HepG2 (cell line): ENCODE results near the gene ABHD10. TPM values are rescaled to one million over a fixed set of nuclear protein-coding genes. Genes with fewer than 3 reads are reported as not detected.

Experiments used
- ATAC-seq: fragments of 200-7000 bp; cut with Tn5 transposase; 3 replicates; pipeline ENCODE4 v1.9.1; 2020; ENCODE audit warnings: mild to moderate bottlenecking, moderate library complexity
- BruUV-seq: library from RNA; stranded (reverse); fragments of 400-500 nt; replicated peaks from 2 replicates; lab custom pipeline; 2021; lab: Mats Ljungman, UMichigan
- CTCF ChIA-PET: fragments of 300-600 bp; formaldehyde crosslinking; extraction: SDS; loops from one replicate; lab custom pipeline; 2021; ENCODE audit warnings: low total read pairs, inconsistent platforms, low intra/inter-chr PET ratio; lab: Yijun Ruan, JAX
- POLR2A ChIA-PET: fragments of 350-600 bp; sonication (Branson Sonifier 250); formaldehyde crosslinking; loops from one replicate; lab custom pipeline; 2020; ENCODE audit warnings: antibody characterized with exemption, inconsistent platforms; lab: Yijun Ruan, JAX
- DNase-seq: peaks from one replicate; pipeline ENCODE4 v3.0.0-alpha.2; 2015; ENCODE audit warnings: low spot score
- FAIRE-seq: peaks from 3 replicates; lab custom pipeline; 2011; peaks lifted over from hg19 to GRCh38; lab: Jason Lieb, UNC
- H2AFZ ChIP-seq: one replicate; pipeline ENCODE4 v1.6.1; 2011; ENCODE audit warnings: low read length, inconsistent platforms
- H3K27ac ChIP-seq: fragments of 300-600 bp; 3 replicates; pipeline ENCODE4 v1.8.0; 2011; ENCODE audit warnings: mixed run types, mild to moderate bottlenecking, mixed read lengths, low read length, inconsistent platforms; ENCODE audit not compliant: insufficient read depth; ENCODE audit errors: extremely low read length
- H3K27me3 ChIP-seq, 2 experiments: fragments of 200-600 bp in 1 of 2; 2 replicates in 1 of 2; 3 replicates in 1 of 2; pipeline versions ENCODE4 v1.6.0 to v1.8.0; 2011; ENCODE audit warnings: low read length in 2 of 2, mild to moderate bottlenecking in 2 of 2, moderate library complexity in 2 of 2, inconsistent platforms in 1 of 2; ENCODE audit not compliant: insufficient read depth in 2 of 2, control insufficient read depth in 1 of 2
- H3K36me3 ChIP-seq, 2 experiments: fragments of 200-600 bp in 1 of 2; replicated peaks in 1 of 2; 2 replicates in 1 of 2; 3 replicates in 1 of 2; pipeline versions ENCODE4 v1.5.1 to v1.8.0; 2011; ENCODE audit warnings: low read length in 2 of 2, inconsistent platforms in 1 of 2; ENCODE audit not compliant: insufficient read depth in 2 of 2, control insufficient read depth in 1 of 2
- H3K4me1 ChIP-seq: 2 replicates; pipeline ENCODE4 v1.5.1; 2012; ENCODE audit warnings: low read length, inconsistent platforms; ENCODE audit not compliant: insufficient read depth
- H3K4me2 ChIP-seq: 2 replicates; pipeline ENCODE4 v1.6.0; 2011; ENCODE audit warnings: low read depth, low read length, inconsistent platforms
- H3K4me3 ChIP-seq, 3 experiments: fragments of 200-600 bp in 1 of 3; sonication (generic), shearing (Covaris generic) in 1 of 3; replicated peaks in 1 of 3; 2 replicates each; pipeline ENCODE4 v1.5.1; 2011 to 2016; ENCODE audit warnings: low read length in 3 of 3, inconsistent platforms in 2 of 3, low read depth in 2 of 3, mild to moderate bottlenecking in 2 of 3, control low read depth in 1 of 3, mixed read lengths in 1 of 3; ENCODE audit not compliant: insufficient read depth in 1 of 3
- H3K79me2 ChIP-seq: one replicate; pipeline ENCODE4 v1.6.1; 2011; ENCODE audit warnings: low read length, inconsistent platforms; ENCODE audit not compliant: insufficient read depth
- H3K9ac ChIP-seq: 2 replicates; pipeline ENCODE4 v1.6.0; 2011; ENCODE audit warnings: mild to moderate bottlenecking, low read depth, low read length, inconsistent platforms; ENCODE audit not compliant: insufficient read depth
- H3K9me3 ChIP-seq: 2 replicates; pipeline ENCODE4 v1.5.1; 2012; ENCODE audit warnings: mild to moderate bottlenecking, low read length
- H4K20me1 ChIP-seq: 2 replicates; pipeline ENCODE4 v1.6.0; 2011; ENCODE audit warnings: inconsistent platforms, mild to moderate bottlenecking, low read length, moderate library complexity; ENCODE audit not compliant: insufficient read depth
- MTA1 ChIP-seq: sonication (generic); formaldehyde crosslinking; IDR thresholded peaks from 2 replicates; pipeline ENCODE4 v1.4.0; 2020; ENCODE audit warnings: missing genetic modification reagents, mild to moderate bottlenecking, borderline replicate concordance
- XBP1 ChIP-seq: sonication (generic); formaldehyde crosslinking; IDR thresholded peaks from 2 replicates; pipeline ENCODE4 v1.5.0; 2020; ENCODE audit warnings: missing genetic modification reagents
- ZNF121 ChIP-seq: sonication (generic); formaldehyde crosslinking; IDR thresholded peaks from 2 replicates; pipeline ENCODE4 v1.5.0; 2020; ENCODE audit warnings: mild to moderate bottlenecking, missing genetic modification reagents
- ZNF337 ChIP-seq: sonication (generic); formaldehyde crosslinking; IDR thresholded peaks from 2 replicates; pipeline ENCODE4 v1.5.1; 2020; ENCODE audit warnings: missing genetic modification reagents, low read depth, mild to moderate bottlenecking, borderline replicate concordance
- ZNF777 ChIP-seq: sonication (generic); formaldehyde crosslinking; IDR thresholded peaks from 2 replicates; pipeline ENCODE4 v1.4.0; 2020; ENCODE audit warnings: missing genetic modification reagents
- WGBS: methylation state at CpG from one replicate; pipeline ENCODE4 v1.1.6; 2017; ENCODE audit warnings: low lambda C conversion rate; 5-methylcytosine and 5-hydroxymethylcytosine counted together
- in situ Hi-C: cut with HindIII; loops from 2 replicates; pipeline ENCODE4 v1.10.0; 2017; ENCODE audit warnings: low pct_unique_long_range_greater_than_20kb; ENCODE audit not compliant: extremely low pct_ligation_motif_present
- intact Hi-C: fragments of 100-400 bp; cut with micrococcal nuclease; formaldehyde crosslinking; loops from one replicate; pipeline ENCODE4 v1.10.0; 2022; ENCODE audit not compliant: unreplicated experiment
- polyA plus RNA-seq, 8 experiments: library from polyadenylated mRNA; depleted of rRNA in 3 of 8; stranded (reverse) in 7 of 8; unstranded in 1 of 8; fragments of >200 nt; fragmentation: Illumina TruSeq in 4 of 8; extraction: Trizol in 4 of 8; gene quantifications; 2 replicates each; pipeline versions ENCODE4 v1.2.1 to v1.2.3, GENCODE V29; 2011 to 2016; ENCODE audit warnings: low read depth in 4 of 8, missing spikeins in 1 of 8, mixed read lengths in 1 of 8; ENCODE audit not compliant: insufficient read depth in 1 of 8
- total RNA-seq, 5 experiments: library from RNA; depleted of rRNA; stranded (reverse); fragments of >200 nt; fragmentation: Illumina TruSeq; extraction: Trizol; gene quantifications; 2 replicates each; pipeline ENCODE4 v1.2.3, GENCODE V29; 2016; ENCODE audit warnings: low read depth in 1 of 5
- TF ChIP-seq, protein P1 (sequence below): sonication (generic); formaldehyde crosslinking; IDR thresholded peaks from 2 replicates; pipeline ENCODE4 v1.4.0; 2020; ENCODE audit warnings: missing genetic modification reagents
- TF ChIP-seq, protein P2 (sequence below): sonication (generic); formaldehyde crosslinking; IDR thresholded peaks from 2 replicates; pipeline ENCODE4 v1.5.1; 2020; ENCODE audit warnings: missing genetic modification reagents, mild to moderate bottlenecking, borderline replicate concordance
- TF ChIP-seq, protein P3 (sequence below): sonication (generic); formaldehyde crosslinking; conservative IDR thresholded peaks from 2 replicates; pipeline ENCODE4 v1.8.0; 2022; ENCODE audit warnings: mild to moderate bottlenecking, moderate library complexity, missing genetic modification reagents
- TF ChIP-seq, protein P4 (sequence below): IDR thresholded peaks from 2 replicates; pipeline ENCODE4 v1.6.1; 2016; ENCODE audit warnings: low read depth, control low read depth
- TF ChIP-seq, protein P5 (sequence below): sonication (generic); formaldehyde crosslinking; IDR thresholded peaks from 2 replicates; pipeline ENCODE4 v1.8.0; 2022; ENCODE audit warnings: missing genetic modification reagents, mild to moderate bottlenecking, borderline replicate concordance

The ABHD10 gene
- total and polyA plus RNA-seq, 2 of the 13 experiments (the other 11 are each of a cell fraction or from before 2014, with no cell fraction given), result 22.8 to 50.2 TPM

DNA sequence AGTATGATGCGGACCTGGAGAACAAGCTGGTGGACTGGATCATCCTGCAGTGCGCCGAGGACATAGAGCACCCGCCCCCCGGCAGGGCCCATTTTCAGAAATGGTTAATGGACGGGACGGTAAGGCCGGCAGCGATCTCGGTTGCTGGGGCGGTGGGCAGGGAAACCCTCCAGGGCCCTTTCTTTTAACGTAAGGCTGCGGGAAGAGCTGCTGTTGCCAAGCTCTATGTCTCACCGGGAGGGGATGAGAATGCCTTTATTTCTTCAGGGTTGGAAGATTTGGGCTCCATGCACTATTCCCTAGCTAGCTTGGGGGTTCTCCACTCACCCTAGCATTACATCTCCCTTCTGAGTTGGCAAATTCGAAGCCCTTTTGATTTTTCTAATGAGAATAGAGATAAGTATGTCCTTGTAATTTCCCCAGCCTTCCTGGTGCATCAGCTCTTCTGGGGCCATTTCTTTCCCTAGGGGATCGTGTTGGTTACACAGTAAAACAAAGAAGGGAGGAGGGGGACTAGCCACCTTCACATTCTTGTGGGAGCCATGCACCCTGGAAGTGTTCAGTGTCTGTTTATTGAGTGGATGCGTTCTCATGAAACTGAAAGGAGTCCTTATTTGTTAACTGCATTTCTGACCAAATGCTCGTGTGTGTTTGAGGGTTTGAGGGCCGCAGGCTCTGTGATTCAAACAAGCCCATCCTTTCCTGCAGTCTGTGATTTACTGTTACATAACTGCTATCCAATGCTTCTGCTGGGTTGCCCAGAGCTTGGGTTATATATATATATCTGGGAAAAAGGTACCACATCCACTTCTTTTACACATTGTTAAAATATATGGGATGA lies 20.9 kb downstream of the ABHD10 start:
- Histone ChIP-seq H3K4me1 (peaks cover 23% of the 10 kb centered on the region), H2AFZ (peak overlapping the region; percentile 56), H4K20me1 (no peaks in the 10 kb centered on the region), H3K9me3 (no peaks in the 10 kb centered on the region), H3K4me3 (peak overlapping the region; percentile 37 to 68 (median 51)), H3K36me3 (no peaks in the 10 kb centered on the region), H3K27ac (no peak overlapping the region), H3K27me3 (peaks cover 5 to 23% of the 10 kb centered on the region in 2 experiments), H3K9ac (no peak overlapping the region), H3K4me2 (peak overlapping the region; percentile 89), H3K79me2 (no peaks in the 10 kb centered on the region)
- CTCF ChIA-PET, result no interaction called here
- peak; percentile 13; the same call in 2 of the 3 replicates for ATAC-seq
- 5% methylated on average over 11 of the region's 19 CpGs for WGBS
- BruUV-seq, result no TSS peak
- FAIRE-seq, result no peak
- intact Hi-C loops (no loop called here), in situ Hi-C loops (no loop called here)
- TF ChIP-seq, protein P1, sequence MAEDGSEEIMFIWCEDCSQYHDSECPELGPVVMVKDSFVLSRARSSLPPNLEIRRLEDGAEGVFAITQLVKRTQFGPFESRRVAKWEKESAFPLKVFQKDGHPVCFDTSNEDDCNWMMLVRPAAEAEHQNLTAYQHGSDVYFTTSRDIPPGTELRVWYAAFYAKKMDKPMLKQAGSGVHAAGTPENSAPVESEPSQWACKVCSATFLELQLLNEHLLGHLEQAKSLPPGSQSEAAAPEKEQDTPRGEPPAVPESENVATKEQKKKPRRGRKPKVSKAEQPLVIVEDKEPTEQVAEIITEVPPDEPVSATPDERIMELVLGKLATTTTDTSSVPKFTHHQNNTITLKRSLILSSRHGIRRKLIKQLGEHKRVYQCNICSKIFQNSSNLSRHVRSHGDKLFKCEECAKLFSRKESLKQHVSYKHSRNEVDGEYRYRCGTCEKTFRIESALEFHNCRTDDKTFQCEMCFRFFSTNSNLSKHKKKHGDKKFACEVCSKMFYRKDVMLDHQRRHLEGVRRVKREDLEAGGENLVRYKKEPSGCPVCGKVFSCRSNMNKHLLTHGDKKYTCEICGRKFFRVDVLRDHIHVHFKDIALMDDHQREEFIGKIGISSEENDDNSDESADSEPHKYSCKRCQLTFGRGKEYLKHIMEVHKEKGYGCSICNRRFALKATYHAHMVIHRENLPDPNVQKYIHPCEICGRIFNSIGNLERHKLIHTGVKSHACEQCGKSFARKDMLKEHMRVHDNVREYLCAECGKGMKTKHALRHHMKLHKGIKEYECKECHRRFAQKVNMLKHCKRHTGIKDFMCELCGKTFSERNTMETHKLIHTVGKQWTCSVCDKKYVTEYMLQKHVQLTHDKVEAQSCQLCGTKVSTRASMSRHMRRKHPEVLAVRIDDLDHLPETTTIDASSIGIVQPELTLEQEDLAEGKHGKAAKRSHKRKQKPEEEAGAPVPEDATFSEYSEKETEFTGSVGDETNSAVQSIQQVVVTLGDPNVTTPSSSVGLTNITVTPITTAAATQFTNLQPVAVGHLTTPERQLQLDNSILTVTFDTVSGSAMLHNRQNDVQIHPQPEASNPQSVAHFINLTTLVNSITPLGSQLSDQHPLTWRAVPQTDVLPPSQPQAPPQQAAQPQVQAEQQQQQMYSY (CRISPR knock-in tag), result 0 out of 2 replicates have a peak, but pooled peaks have one; percentile 28
- TF ChIP-seq, protein P2, sequence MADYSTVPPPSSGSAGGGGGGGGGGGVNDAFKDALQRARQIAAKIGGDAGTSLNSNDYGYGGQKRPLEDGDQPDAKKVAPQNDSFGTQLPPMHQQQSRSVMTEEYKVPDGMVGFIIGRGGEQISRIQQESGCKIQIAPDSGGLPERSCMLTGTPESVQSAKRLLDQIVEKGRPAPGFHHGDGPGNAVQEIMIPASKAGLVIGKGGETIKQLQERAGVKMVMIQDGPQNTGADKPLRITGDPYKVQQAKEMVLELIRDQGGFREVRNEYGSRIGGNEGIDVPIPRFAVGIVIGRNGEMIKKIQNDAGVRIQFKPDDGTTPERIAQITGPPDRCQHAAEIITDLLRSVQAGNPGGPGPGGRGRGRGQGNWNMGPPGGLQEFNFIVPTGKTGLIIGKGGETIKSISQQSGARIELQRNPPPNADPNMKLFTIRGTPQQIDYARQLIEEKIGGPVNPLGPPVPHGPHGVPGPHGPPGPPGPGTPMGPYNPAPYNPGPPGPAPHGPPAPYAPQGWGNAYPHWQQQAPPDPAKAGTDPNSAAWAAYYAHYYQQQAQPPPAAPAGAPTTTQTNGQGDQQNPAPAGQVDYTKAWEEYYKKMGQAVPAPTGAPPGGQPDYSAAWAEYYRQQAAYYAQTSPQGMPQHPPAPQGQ (CRISPR knock-in tag), result no peak
- TF ChIP-seq ZNF337 (CRISPR knock-in tag), result no peak
- TF ChIP-seq, protein P3, sequence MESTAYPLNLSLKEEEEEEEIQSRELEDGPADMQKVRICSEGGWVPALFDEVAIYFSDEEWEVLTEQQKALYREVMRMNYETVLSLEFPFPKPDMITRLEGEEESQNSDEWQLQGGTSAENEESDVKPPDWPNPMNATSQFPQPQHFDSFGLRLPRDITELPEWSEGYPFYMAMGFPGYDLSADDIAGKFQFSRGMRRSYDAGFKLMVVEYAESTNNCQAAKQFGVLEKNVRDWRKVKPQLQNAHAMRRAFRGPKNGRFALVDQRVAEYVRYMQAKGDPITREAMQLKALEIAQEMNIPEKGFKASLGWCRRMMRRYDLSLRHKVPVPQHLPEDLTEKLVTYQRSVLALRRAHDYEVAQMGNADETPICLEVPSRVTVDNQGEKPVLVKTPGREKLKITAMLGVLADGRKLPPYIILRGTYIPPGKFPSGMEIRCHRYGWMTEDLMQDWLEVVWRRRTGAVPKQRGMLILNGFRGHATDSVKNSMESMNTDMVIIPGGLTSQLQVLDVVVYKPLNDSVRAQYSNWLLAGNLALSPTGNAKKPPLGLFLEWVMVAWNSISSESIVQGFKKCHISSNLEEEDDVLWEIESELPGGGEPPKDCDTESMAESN, result 0 out of 2 replicates have a peak, but pooled peaks have one; percentile 2
- peak; percentile 51 for TF ChIP-seq ZNF777 (CRISPR knock-in tag)
- no peak for TF ChIP-seq ZNF121 (CRISPR knock-in tag)
- no peak for TF ChIP-seq XBP1 (CRISPR knock-in tag)
- TF ChIP-seq MTA1 (CRISPR knock-in tag), result no peak
- TF ChIP-seq, protein P4, sequence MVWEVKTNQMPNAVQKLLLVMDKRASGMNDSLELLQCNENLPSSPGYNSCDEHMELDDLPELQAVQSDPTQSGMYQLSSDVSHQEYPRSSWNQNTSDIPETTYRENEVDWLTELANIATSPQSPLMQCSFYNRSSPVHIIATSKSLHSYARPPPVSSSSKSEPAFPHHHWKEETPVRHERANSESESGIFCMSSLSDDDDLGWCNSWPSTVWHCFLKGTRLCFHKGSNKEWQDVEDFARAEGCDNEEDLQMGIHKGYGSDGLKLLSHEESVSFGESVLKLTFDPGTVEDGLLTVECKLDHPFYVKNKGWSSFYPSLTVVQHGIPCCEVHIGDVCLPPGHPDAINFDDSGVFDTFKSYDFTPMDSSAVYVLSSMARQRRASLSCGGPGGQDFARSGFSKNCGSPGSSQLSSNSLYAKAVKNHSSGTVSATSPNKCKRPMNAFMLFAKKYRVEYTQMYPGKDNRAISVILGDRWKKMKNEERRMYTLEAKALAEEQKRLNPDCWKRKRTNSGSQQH (CRISPR knock-in tag), result no peak
- TF ChIP-seq, protein P5, sequence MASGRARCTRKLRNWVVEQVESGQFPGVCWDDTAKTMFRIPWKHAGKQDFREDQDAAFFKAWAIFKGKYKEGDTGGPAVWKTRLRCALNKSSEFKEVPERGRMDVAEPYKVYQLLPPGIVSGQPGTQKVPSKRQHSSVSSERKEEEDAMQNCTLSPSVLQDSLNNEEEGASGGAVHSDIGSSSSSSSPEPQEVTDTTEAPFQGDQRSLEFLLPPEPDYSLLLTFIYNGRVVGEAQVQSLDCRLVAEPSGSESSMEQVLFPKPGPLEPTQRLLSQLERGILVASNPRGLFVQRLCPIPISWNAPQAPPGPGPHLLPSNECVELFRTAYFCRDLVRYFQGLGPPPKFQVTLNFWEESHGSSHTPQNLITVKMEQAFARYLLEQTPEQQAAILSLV (CRISPR knock-in tag), result no peak
- DNase-seq, result no peak
- POLR2A ChIA-PET, result interaction anchor here (1.3 to 2.0 kb wide), 2 partner anchors 14 to 21 kb away, joined by 5 to 11 read pairs; partner anchors contain the start of gene ABHD10
